C4-2B (cell line): ENCODE data around the gene BARD1.
"Not testable (repeated sequence)": the region's sequence is repeated elsewhere in the genome, so short reads cannot be mapped to it uniquely, and the experiment has no call there.

Source experiments
- H3K27ac ChIP-seq: fragments of 450-650 bp; 2 replicates; pipeline ENCODE4 v1.5.1; 2017
- CTCF ChIP-seq: fragments of 450-650 bp; conservative IDR thresholded peaks from 2 replicates; pipeline ENCODE4 v1.5.1; 2017; ENCODE audit warnings: mild to moderate bottlenecking
- ZFX ChIP-seq: fragments of 450-650 bp; IDR thresholded peaks from 2 replicates; pipeline ENCODE4 v1.6.1; 2017

BARD1 gene

GRCh38 chr2:214710729-214711128, 98.8 kb downstream of the BARD1 start:
- no peak overlapping the region for H3K27ac ChIP-seq
- no peak for TF ChIP-seq ZFX

GRCh38 chr2:214706986-214707385, 102.5 kb downstream of the BARD1 start:
- no peak for TF ChIP-seq CTCF
- no peak for TF ChIP-seq ZFX
- no peak overlapping the region; the same call in 1 of the 2 replicates for H3K27ac ChIP-seq

GRCh38 chr2:214699236-214699635, 110.2 kb downstream of the BARD1 start:
- H3K27ac ChIP-seq: no peak overlapping the region
- TF ChIP-seq ZFX (no peak), CTCF (no peak)

- TF ChIP-seq CTCF (no peak), ZFX (no peak)
- H3K27ac ChIP-seq: no peak overlapping the region
These were observed 112.8 kb downstream of the BARD1 start for GRCh38 chr2:214696681-214697080.

- TF ChIP-seq ZFX (no peak), CTCF (no peak)
- no peak overlapping the region for H3K27ac ChIP-seq
These were observed 113.7 kb downstream of the BARD1 start for GRCh38 chr2:214695789-214696188.

GRCh38 chr2:214683557-214683956, 125.9 kb downstream of the BARD1 start:
- not testable (repeated sequence) for H3K27ac ChIP-seq

- TF ChIP-seq ZFX: no peak
- no peak for TF ChIP-seq CTCF
- H3K27ac ChIP-seq: no peak overlapping the region
These were observed 129.7 kb downstream of the BARD1 start for GRCh38 chr2:214679736-214680135.

- H3K27ac ChIP-seq: no peak overlapping the region
- TF ChIP-seq CTCF (no peak), ZFX (no peak)
These were observed 132.9 kb downstream of the BARD1 start for GRCh38 chr2:214676421-214677089.
